Neural progenitor cell (in vitro differentiated cells): ENCODE measurements around the gene CYFIP2.

Experiments
- CTCF ChIP-seq: fragments of 200-600 bp; sonication (generic); IDR thresholded peaks from 2 replicates; pipeline ENCODE4 v1.5.1; 2017; ENCODE audit warnings: antibody characterized with exemption, mild to moderate bottlenecking
- EZH2 ChIP-seq: fragments of 200-600 bp; sonication (generic); IDR thresholded peaks from 2 replicates; pipeline ENCODE4 v1.6.1; 2017; ENCODE audit warnings: antibody characterized with exemption, mild to moderate bottlenecking, moderate library complexity

DNA sequence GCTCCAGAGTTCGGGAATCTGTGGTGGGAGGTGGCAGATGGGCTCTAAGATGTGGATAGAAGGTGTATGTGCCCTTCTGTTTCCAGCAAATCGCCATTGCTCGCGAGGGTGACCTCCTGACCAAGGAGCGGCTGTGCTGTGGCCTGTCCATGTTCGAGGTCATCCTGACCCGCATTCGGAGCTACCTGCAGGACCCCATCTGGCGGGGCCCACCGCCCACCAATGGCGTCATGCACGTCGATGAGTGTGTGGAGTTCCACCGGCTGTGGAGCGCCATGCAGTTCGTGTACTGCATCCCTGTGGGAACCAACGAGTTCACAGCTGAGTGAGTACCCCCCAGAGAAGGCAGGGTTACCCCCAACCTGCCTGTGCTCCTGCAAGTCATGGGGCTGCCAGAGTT is 123.2 kb downstream of the CYFIP2 start:
- TF ChIP-seq CTCF: no peak
- no peak for TF ChIP-seq EZH2
